SU-DHL-6 (cell line): ENCODE data around the gene PNLDC1.

ENCODE experiments used
- CTCF ChIP-seq: fragments of 200-600 bp; sonication (generic); IDR thresholded peaks from one replicate; pipeline ENCODE4 v1.5.1; 2017; ENCODE audit warnings: antibody characterized with exemption, mild to moderate bottlenecking, low read length, moderate library complexity; ENCODE audit not compliant: insufficient read depth, poor library complexity, severe bottlenecking
- EZH2phosphoT487 ChIP-seq: fragments of 200-600 bp; sonication (generic), shearing (Covaris generic); conservative IDR thresholded peaks from 2 replicates; pipeline ENCODE4 v1.6.1; 2018; ENCODE audit warnings: mild to moderate bottlenecking, antibody characterized with exemption, low read length, moderate library complexity, mixed read lengths

GRCh38 chr6:159813781-159814180 lies 13.7 kb downstream of the PNLDC1 start:
- TF ChIP-seq CTCF: no peak
- no peak for TF ChIP-seq EZH2phosphoT487
